SK-N-MC (cell line): ENCODE data around the gene TMEM52B.

Experiments used
- EZH2 ChIP-seq: fragments of 200-600 bp; sonication (generic); IDR thresholded peaks from one replicate; pipeline ENCODE4 v1.6.1; 2017; ENCODE audit warnings: antibody characterized with exemption
- POLR2AphosphoS5 ChIP-seq: IDR thresholded peaks from 2 replicates; pipeline ENCODE4 v1.6.1; 2012; ENCODE audit warnings: mild to moderate bottlenecking, low read depth, low read length, borderline replicate concordance

DNA sequence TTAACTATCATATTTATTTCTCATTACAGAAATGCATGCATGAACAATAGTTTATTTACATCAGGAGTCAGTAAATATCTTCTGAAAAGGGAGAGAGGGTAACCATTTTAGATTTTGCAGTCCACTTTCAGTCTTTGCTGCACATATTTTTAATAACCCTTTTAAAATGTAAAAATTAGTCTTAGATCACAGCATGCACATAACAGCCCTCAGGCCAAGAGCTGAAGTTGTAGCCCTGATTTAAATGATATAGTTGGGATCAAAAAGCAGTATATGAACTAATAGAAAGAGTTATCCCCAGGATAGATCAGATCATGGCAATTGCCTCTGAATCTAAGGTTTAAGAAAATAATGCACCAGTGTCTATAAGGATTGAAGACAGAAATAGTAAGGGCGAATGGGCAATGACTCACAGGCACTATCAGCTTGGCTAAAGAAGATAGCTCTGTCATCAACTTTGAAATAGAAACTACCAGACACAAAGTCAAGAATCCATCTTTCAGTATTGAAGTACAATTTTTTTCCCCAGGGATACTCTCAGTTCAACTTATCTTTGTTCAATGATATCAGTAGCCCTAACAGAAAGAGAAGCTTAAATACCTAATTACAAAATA is 35.7 kb upstream of the TMEM52B start:
- TF ChIP-seq POLR2AphosphoS5 (no peak), EZH2 (no peak)
